Mesothelial cell of epicardium (in vitro differentiated cells): ENCODE results near the gene PLPP6. TPM values are rescaled to one million over a fixed set of nuclear protein-coding genes. Genes with fewer than 3 reads are reported as not detected.

ENCODE experiments used
- DNase-seq, 2 experiments: peaks; one replicate each; pipeline ENCODE4 v3.0.0; 2021; ENCODE audit warnings: low spot score in 2 of 2; ENCODE audit not compliant: unreplicated experiment in 2 of 2
- H3K27ac Mint-ChIP-seq: 2 replicates; pipeline ENCODE4 v1.8.0; 2021; ENCODE audit warnings: mixed read lengths
- H3K27me3 Mint-ChIP-seq: 2 replicates; pipeline ENCODE4 v1.8.0; 2021; ENCODE audit warnings: low read depth, mixed read lengths
- H3K36me3 Mint-ChIP-seq: 2 replicates; pipeline ENCODE4 v1.8.0; 2021; ENCODE audit warnings: mixed read lengths
- H3K4me1 Mint-ChIP-seq: 2 replicates; pipeline ENCODE4 v1.8.0; 2021; ENCODE audit warnings: mixed read lengths
- H3K4me3 Mint-ChIP-seq: 2 replicates; pipeline ENCODE4 v1.8.0; 2021; ENCODE audit warnings: mild to moderate bottlenecking, moderate library complexity, mixed read lengths
- H3K9me3 Mint-ChIP-seq: 2 replicates; pipeline ENCODE4 v1.8.0; 2021; ENCODE audit warnings: mixed read lengths
- total RNA-seq: library from RNA; stranded (reverse); gene quantifications from 3 replicates; pipeline ENCODE4 v1.2.1, GENCODE V29; 2021
- TF ChIP-seq, protein P1 (sequence below): fragments of 200-600 bp; sonication (generic); IDR thresholded peaks from one replicate; pipeline ENCODE4 v1.5.0; 2021; ENCODE audit warnings: antibody characterized with exemption; ENCODE audit not compliant: unreplicated experiment

Gene PLPP6
- total RNA-seq, 1 donor from 2014 or later: 11.8 TPM

DNA sequence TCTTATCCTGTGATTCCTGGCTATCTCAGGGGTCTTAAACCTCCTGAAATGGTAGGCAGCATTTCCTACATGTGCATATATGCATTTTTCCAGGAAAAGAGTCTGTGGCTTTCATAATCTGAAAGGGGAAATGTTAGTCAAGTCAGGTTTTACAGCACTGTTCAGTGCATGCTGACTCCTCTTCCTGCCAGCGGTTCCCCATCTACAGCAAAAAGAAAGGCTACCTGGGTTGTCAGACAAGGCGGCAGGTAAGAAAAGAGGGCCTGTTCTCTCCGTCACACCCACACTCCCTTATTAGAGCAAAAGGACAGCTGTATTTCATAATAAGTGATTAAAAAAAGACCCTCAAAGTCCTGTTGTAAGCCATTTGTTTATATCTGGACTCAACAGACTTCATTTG is 8.5 kb downstream of the PLPP6 start:
- no peaks in the 10 kb centered on the region for H3K36me3 Mint-ChIP-seq
- no peak overlapping the region for H3K27ac Mint-ChIP-seq

GRCh38 chr9:4671737-4672136 is 9.6 kb downstream of the PLPP6 start:
- no peak overlapping the region for H3K27ac Mint-ChIP-seq
- no peaks in the 10 kb centered on the region for H3K36me3 Mint-ChIP-seq
- TF ChIP-seq, protein P1, sequence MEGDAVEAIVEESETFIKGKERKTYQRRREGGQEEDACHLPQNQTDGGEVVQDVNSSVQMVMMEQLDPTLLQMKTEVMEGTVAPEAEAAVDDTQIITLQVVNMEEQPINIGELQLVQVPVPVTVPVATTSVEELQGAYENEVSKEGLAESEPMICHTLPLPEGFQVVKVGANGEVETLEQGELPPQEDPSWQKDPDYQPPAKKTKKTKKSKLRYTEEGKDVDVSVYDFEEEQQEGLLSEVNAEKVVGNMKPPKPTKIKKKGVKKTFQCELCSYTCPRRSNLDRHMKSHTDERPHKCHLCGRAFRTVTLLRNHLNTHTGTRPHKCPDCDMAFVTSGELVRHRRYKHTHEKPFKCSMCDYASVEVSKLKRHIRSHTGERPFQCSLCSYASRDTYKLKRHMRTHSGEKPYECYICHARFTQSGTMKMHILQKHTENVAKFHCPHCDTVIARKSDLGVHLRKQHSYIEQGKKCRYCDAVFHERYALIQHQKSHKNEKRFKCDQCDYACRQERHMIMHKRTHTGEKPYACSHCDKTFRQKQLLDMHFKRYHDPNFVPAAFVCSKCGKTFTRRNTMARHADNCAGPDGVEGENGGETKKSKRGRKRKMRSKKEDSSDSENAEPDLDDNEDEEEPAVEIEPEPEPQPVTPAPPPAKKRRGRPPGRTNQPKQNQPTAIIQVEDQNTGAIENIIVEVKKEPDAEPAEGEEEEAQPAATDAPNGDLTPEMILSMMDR: no peak
- H3K4me3 Mint-ChIP-seq: no peak overlapping the region
- H3K4me1 Mint-ChIP-seq: peaks cover 3% of the 10 kb centered on the region
- DNase-seq: no peak
- H3K27me3 Mint-ChIP-seq: no peaks in the 10 kb centered on the region
- H3K9me3 Mint-ChIP-seq: no peaks in the 10 kb centered on the region

More for the DNA sequence above, 8.5 kb downstream of the PLPP6 start:
- no peak overlapping the region for H3K4me3 Mint-ChIP-seq
- TF ChIP-seq, protein P1: no peak
- no peaks in the 10 kb centered on the region for H3K27me3 Mint-ChIP-seq
- no peak for DNase-seq
- peaks cover 12% of the 10 kb centered on the region for H3K4me1 Mint-ChIP-seq
- H3K9me3 Mint-ChIP-seq: no peaks in the 10 kb centered on the region

GRCh38 chr9:4674783-4675182 is 12.7 kb downstream of the PLPP6 start:
- Mint-ChIP-seq H3K36me3 (no peaks in the 10 kb centered on the region), H3K4me3 (no peak overlapping the region), H3K27me3 (no peaks in the 10 kb centered on the region), H3K4me1 (no peaks in the 10 kb centered on the region), H3K9me3 (no peaks in the 10 kb centered on the region), H3K27ac (no peak overlapping the region)
- DNase-seq: no peak
- TF ChIP-seq, protein P1: no peak

DNA sequence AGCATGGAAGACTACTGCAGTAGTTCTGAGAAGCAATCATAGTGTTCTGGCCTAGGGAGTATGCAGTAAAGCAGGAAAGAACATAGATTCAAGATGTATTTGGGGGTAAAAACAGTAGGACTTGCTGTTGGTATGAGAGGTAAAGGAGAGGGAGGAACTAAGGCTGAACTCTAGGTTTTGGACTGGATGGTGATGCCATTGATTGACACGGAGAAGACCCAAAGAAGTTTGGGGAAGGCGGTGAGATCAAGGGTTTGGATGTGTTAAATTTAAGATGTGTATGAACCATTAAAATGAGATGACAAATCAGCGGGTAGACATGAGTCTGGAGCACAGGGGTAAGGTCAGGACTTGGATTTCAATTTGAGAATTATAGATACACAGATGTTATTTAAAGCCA is 15.3 kb downstream of the PLPP6 start:
- Mint-ChIP-seq H3K27me3 (no peaks in the 10 kb centered on the region), H3K4me3 (no peak overlapping the region), H3K27ac (no peak overlapping the region), H3K36me3 (no peaks in the 10 kb centered on the region), H3K4me1 (no peaks in the 10 kb centered on the region), H3K9me3 (no peaks in the 10 kb centered on the region)
- TF ChIP-seq, protein P1: no peak
- DNase-seq: no peak

GRCh38 chr9:4678679-4679267 is 16.7 kb downstream of the PLPP6 start:
- H3K36me3 Mint-ChIP-seq: no peaks in the 10 kb centered on the region
- no peak overlapping the region for H3K4me3 Mint-ChIP-seq
- no peaks in the 10 kb centered on the region for H3K4me1 Mint-ChIP-seq
- TF ChIP-seq, protein P1: no peak
- H3K27me3 Mint-ChIP-seq: no peaks in the 10 kb centered on the region
- H3K9me3 Mint-ChIP-seq: no peaks in the 10 kb centered on the region
- no peak for DNase-seq
- H3K27ac Mint-ChIP-seq: no peak overlapping the region
